HG03196 (cell line): Measurements from ENCODE around the gene PLEKHS1.
"Not testable (repeated sequence)": the region's sequence is repeated elsewhere in the genome, so short reads cannot be mapped to it uniquely, and the experiment has no call there.

Experiments
- ATAC-seq: cut with Tn5 transposase; IDR thresholded peaks from one replicate; pipeline ENCODE4 v1.9.1; 2021; ENCODE audit not compliant: unreplicated experiment

Gene PLEKHS1

GRCh38 chr10:113739577-113739976 lies 11.9 kb upstream of the PLEKHS1 start:
- no peak for ATAC-seq

DNA sequence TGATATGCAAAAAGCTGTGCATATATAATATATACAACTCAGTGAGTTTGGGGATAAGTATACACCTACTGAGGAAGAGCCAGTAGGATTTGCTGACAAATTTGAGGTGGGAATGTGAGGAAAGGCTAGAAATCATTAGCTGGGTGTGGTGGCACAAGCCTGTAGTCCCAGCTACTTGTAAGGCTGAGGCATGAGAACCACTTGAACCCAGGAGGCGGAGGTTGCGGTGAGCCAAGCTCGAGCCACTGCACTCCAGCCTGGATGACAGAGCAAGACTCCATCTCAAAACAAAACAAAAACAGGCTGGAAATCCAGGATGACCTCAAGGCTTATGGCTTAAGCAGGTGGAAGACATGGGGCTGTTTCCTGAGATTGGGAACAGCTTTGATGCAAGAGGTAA lies 10.6 kb upstream of the PLEKHS1 start:
- ATAC-seq: no peak

- no peak for ATAC-seq
These were observed 9.0 kb upstream of the PLEKHS1 start for GRCh38 chr10:113742466-113742865.

DNA sequence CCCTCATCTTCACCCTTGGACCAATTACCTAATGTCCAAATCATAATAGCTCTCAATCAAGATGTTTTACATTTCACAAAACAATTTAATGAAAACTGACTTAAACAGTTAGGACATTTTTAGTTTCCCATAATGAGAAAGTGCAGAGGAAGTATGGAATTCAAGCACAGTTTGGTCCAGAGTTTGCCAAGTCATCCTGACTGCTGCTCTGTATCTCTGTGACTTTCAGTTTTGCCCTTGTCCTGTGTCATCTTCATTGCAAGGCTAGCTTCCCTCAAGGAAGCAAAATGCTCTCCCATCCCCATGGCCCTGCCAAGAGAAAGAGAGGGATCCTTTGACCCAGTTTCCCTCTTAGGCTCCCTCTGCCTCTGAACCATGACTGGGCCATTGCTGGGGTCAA lies 7.9 kb upstream of the PLEKHS1 start:
- ATAC-seq: no peak

- no peak for ATAC-seq
These were observed 6.1 kb upstream of the PLEKHS1 start for GRCh38 chr10:113745374-113745773.

DNA sequence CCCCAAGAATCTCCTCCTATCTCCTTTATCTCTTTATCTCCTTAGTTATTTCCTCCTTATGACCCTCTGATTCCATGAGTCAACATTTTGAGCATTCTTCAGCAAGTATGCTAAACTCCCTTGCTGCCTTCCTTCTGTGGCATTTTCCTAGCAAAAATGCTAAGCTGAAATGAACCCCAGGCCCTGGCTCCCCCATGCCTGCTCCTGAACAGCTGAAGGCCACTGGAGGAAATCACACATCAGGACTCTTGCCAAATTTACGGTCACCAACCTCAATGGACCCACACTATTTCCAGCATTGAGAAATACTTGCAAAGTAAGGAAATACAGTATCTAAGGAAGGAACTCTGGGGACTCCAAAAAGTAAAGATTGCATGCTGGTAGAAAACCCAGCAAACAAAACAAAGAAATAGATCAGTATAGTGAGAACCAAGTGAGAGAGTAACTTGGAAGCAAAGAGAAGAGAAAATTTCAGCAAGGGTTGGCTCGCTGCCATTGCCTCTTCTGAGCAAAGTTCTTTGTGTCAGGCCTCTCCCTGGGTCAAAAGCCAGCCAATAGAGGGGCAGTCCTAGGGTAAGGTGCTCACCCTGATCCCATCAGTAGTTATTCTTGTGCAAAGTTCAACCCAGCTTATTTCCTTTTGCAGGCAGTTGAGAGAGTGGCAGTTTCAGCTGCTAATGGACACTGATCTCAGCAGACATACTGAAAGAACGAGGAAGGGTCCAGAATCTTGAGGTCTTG lies 5.1 kb upstream of the PLEKHS1 start:
- no peak for ATAC-seq

- no peak for ATAC-seq
These were observed 1.1 kb downstream of the PLEKHS1 start for GRCh38 chr10:113752553-113752952.

- ATAC-seq: no peak
These were observed 1.7 kb downstream of the PLEKHS1 start for GRCh38 chr10:113753020-113753692.

DNA sequence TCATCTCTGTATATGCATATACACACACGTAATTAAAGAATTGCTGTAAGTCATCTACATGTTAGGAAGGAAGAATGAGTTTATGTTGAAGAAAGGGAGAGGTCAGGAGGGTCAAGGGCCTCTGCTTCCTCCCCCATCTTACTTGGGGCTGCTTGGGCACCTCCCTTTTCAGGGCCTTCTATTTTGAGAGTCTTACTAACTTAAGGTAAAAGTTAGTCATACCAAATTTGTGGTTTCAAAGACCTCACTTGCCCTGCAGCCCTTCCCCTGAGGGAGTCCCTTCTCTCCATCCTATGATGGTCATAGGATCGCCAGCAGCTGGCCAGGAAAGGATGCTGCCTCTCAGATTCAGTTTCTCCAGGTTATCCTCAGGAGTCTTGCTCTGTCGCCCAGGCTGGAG lies 2.6 kb downstream of the PLEKHS1 start:
- ATAC-seq: no peak

GRCh38 chr10:113754768-113755167 lies 3.3 kb downstream of the PLEKHS1 start:
- ATAC-seq: no peak

GRCh38 chr10:113756940-113757543 lies 5.6 kb downstream of the PLEKHS1 start:
- no peak for ATAC-seq

GRCh38 chr10:113762083-113762482 lies 10.6 kb downstream of the PLEKHS1 start:
- ATAC-seq: no peak

- ATAC-seq: no peak
These were observed 13.1 kb downstream of the PLEKHS1 start for GRCh38 chr10:113764582-113764981.

DNA sequence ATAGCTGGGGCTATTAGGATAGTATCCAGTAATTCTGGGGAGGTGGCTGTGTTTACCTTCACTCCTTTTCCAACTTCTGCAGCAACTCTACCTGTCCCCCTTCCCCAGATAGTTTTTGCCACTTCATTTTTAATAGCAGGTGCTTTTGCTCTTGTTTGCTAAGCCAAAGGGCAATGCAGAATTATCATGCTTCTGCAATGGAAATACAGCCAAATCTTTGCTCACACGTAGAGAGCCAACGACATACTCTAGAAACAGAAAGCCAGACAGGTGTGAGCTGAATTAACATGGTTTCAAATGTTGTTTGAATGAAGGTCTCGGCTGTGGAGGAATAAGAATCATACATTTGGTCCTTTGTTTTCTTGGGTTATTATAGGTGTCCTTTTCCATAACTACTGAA lies 14.4 kb downstream of the PLEKHS1 start:
- no peak for ATAC-seq

DNA sequence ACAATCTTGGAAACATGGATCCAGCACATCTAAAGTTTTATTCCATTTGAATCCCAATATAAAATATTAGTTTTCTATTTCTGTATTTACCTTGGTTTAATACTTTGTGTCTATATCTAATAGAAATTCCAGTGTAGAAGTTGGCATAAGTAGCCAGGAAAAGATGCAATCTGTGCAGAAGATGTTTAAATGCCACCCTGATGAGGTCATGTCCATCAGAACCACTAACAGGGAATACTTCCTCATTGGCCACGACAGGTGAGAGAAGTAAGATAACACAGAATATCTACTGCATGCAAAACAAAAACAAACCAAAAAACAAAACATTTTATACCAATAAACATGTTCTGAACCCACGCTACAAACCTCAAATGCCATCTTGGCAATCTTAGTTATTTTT lies 15.7 kb downstream of the PLEKHS1 start:
- ATAC-seq: no peak

- ATAC-seq: no peak
These were observed 18.9 kb downstream of the PLEKHS1 start for GRCh38 chr10:113770346-113770745.

GRCh38 chr10:113771131-113771530 lies 19.6 kb downstream of the PLEKHS1 start:
- not testable (repeated sequence) for ATAC-seq

DNA sequence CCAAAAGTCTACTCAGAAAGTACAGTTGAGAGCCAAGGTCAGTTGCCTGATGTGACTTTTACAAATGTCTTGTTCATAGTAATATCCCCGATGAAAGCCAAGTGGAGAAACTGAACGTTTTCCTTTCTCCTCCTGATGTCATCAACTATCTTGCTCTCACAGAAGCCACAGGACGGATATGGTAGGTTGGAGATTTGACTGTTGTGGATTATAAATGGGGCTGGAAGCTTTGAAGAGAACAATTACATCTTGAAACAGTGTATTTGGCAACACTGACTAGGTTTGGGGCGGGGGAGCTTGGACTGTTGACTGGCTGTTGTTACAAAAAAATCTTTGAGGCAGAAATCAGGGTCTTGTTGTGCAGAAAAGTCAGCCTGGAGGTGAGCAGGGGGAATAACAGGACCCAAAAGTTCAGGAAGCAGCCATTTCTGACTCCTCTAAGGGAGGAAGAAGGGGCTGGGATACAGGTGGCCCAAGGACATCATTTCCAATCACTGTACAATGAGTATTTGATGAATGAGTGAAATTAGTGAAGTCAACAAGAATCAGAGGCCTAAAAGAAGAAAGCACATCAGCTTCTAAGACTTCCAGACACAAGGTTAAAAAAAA lies 24.3 kb downstream of the PLEKHS1 start:
- no peak for ATAC-seq

DNA sequence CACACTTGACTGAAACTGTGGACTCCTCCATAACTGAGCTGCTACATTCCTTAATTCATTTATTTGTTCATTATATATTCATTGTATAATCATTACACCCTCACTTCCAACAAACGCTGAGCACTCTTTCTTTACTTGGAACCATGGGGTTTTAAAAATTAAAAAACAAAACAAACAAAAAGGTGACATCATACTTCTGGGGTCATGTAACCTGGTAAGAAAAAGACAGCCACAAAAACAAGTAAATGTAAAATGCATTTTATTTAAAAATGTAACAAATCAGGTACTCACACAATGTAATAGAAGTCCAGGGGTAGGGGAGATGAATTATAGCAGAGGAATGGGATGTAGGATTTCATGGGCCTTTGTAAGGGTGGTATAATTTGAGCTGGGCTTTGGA lies 25.1 kb downstream of the PLEKHS1 start:
- ATAC-seq: no peak

DNA sequence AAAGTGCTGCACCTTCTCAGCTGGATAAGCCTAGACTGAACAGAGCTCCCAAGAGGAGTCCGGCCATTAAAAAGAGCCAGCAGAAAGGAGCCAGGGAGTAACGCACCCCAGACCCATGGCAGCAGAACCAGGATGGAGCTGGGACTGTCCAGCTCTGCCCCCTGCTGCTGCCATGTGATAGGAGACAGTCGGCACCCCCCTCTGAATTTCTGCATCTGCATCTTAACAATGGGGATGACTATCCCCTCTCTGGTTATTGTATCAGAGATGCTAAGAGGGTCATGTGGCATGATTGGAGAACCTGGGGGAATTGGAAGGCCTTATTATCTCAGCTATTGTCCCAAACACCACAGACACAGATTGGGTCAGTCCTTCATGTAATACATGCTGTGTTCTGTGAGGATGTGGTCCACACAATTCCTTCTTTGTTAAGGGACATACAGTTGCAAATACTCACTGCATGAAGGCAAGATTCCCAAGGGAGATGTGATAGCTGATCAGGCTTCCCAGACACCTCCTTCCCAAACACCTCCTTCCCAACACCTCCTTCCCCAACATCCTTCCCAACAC lies 29.3 kb downstream of the PLEKHS1 start:
- no peak for ATAC-seq

DNA sequence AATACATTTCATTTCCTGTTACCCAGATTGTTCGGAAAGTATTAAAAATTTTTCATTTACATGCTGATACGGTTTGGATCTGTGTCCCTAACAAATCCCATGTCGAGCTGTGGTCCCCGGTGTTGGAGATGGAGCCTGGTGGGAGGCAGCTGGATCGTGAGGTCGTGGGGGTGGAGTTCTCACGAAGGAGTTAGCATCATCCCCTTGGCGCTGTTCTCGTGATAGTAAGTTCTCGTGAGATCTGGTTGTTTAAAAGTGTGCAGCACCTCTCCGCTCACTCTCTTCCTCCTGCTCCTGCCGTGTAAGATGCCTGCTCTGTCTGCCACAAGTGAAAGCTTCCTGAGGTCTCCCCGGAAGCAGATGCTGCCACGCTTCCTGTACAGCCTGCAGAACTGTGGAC lies 30.9 kb downstream of the PLEKHS1 start:
- ATAC-seq: no peak
